ENCODE measurements around the gene TRMT13. TPM values are rescaled to one million over a fixed set of nuclear protein-coding genes. Genes with fewer than 3 reads are reported as not detected.
A peak's percentile ranks its signal among the peaks of the same experiment; 100 is the strongest.

TRMT13 gene
- total and polyA plus RNA-seq, 9 of the 15 experiments (the other 6 are each of a cell fraction or from before 2014, with no cell fraction given) = 18.7 to 33.0 (median 28.9) TPM

DNA sequence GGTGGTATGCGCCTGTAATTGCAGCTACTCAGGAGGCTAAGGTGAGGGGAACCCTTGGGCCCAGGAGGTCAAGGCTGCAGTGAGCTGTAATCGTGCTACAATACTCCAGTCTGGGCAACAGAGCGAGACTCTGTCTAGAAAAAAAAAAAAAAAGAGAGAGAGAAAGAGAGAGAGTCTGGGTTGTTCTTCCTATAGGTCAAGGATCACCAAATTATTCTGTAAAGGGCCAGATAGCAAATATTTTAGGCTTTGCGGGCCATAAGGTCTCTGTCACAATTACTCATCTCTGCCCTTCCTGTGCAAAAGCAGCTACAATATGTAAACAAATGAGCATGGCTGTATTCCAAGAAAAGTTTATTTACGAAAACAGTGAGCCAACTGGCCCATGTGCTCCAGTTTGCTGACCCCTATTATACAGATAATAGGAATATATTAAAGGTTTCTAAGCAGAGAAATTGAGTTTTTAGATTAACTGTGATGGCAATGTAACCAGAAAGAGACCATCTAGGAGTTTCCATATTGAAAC lies 2.3 kb upstream of the TRMT13 start (continued):
- TF ChIP-seq RBBP5 (IDR thresholded peaks at IDR 0.05; ENCODE audit: borderline replicate concordance, insufficient read depth, low read length, poor library complexity, severe bottlenecking) (no peak), FOXA1 (IDR thresholded peaks at IDR 0.05; ENCODE audit: borderline replicate concordance) (no peak), PYGO2 (tag; IDR thresholded peaks at IDR 0.05) (no peak), ZNF583 (CRISPR knock-in tag; IDR thresholded peaks at IDR 0.05) (no peak), ATF3 (IDR thresholded peaks at IDR 0.05) (peak; percentile 59; the same call in 1 of the 2 replicates), ATF3 (CRISPR knock-in tag; conservative IDR thresholded peaks at IDR 0.05) (no peak), CBFA2T3 (IDR thresholded peaks at IDR 0.05) (peak; percentile 58; the same call in 1 of the 2 replicates), TSC22D4 (tag; IDR thresholded peaks at IDR 0.05) (no peak), SMAD4 (CRISPR knock-in tag; conservative IDR thresholded peaks at IDR 0.05) (no peak), ZNF830 (CRISPR knock-in tag; IDR thresholded peaks at IDR 0.05) (no peak), LCOR (CRISPR knock-in tag; IDR thresholded peaks at IDR 0.05) (0 out of 2 replicates have a peak, but pooled peaks have one; percentile 90), ZNF589 (CRISPR knock-in tag; IDR thresholded peaks at IDR 0.05; ENCODE audit: low read depth) (no peak), TBL1XR1 (IDR thresholded peaks at IDR 0.05; ENCODE audit: low read length in 2 of 2) (peak in 1 of 2 experiments; percentile 11; a peak in 1 of 4 replicates), GABPB1 (CRISPR knock-in tag; IDR thresholded peaks at IDR 0.05) (no peak), HDAC8 (tag; IDR thresholded peaks at IDR 0.05) (no peak), ATF4 (CRISPR knock-in tag; IDR thresholded peaks at IDR 0.05) (no peak), TSHZ1 (CRISPR knock-in tag; IDR thresholded peaks at IDR 0.05) (no peak), BRF1 (IDR thresholded peaks at IDR 0.05; ENCODE audit: borderline replicate concordance, extremely low read depth, insufficient read length) (no peak), GABPA (tag; conservative IDR thresholded peaks at IDR 0.05; ENCODE audit: low read depth) (0 out of 2 replicates have a peak, but pooled peaks have one; percentile 16), CBFB (CRISPR knock-in tag; IDR thresholded peaks at IDR 0.05) (no peak), MECOM (CRISPR knock-in tag; IDR thresholded peaks at IDR 0.05) (0 out of 2 replicates have a peak, but pooled peaks have one; percentile 58), MTA1 (IDR thresholded peaks at IDR 0.05; ENCODE audit: borderline replicate concordance) (0 out of 2 replicates have a peak, but pooled peaks have one; percentile 18)
- TF ChIP-seq, protein P1, sequence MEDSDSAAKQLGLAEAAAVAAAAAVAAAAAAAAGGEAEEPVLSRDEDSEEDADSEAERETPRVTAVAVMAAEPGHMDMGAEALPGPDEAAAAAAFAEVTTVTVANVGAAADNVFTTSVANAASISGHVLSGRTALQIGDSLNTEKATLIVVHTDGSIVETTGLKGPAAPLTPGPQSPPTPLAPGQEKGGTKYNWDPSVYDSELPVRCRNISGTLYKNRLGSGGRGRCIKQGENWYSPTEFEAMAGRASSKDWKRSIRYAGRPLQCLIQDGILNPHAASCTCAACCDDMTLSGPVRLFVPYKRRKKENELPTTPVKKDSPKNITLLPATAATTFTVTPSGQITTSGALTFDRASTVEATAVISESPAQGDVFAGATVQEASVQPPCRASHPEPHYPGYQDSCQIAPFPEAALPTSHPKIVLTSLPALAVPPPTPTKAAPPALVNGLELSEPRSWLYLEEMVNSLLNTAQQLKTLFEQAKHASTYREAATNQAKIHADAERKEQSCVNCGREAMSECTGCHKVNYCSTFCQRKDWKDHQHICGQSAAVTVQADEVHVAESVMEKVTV (CRISPR knock-in tag; IDR thresholded peaks at IDR 0.05) = no peak

Measured in K562 (cell line).